Stimulated activated CD4-positive, alpha-beta T cell treated with anti-CD3 and anti-CD28 coated beads, TNF-alpha, amount 100 ng/mL, for 48 hours (primary cell): Measurements from ENCODE around the gene MT1A.
A peak's percentile ranks its signal among the peaks of the same experiment; 100 is the strongest.

ENCODE experiments used
- DNase-seq, 3 donors: peaks; one replicate each; pipeline ENCODE4 v3.0.0-alpha.2; 2020; ENCODE audit warnings: low read depth in 3 of 3

Gene MT1A

DNA sequence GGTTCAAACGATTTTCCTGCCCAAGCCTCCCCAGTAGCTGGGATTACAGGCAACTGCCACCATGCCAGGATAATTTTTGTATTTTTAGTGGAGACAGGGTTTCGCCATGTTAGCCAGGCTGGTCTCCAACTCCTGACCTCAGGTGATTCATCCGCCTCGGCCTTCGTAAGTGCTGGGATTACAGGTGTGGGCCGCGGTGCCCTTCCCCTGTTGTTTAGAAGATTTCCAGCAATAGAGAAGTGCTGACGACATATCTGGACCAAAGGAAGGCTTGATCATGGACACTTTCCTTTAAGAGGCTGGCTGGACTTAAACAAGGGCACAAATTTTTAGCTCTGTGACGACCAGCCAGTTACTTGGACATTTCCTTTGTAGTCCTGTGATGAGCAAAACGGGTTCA lies 7.3 kb upstream of the MT1A start:
- DNase-seq = no peak

DNA sequence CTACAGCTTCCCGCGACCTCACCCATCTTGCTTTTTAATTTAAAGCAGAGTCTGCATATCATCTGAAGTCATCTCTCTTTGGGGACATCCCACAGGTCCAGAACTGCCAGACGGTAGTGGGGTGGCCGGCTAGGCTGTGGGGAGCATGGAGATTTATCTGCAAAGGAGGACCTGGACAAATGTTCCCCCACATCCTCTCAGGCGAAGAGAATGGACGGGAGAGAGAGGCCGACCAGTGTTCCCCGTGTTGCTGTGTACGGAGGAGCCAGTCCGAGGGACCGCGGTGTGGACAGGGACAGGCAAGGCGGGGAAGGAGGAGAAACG lies 6.7 kb upstream of the MT1A start:
- DNase-seq = no peak

- DNase-seq = no peak
These were observed 6.2 kb upstream of the MT1A start, which contains the start of gene MT1M for GRCh38 chr16:56632156-56632847. TSS of gene MT1M (plus strand) at chr16:56632659. CDS start at chr16:56632732, 73 bp downstream.

DNA sequence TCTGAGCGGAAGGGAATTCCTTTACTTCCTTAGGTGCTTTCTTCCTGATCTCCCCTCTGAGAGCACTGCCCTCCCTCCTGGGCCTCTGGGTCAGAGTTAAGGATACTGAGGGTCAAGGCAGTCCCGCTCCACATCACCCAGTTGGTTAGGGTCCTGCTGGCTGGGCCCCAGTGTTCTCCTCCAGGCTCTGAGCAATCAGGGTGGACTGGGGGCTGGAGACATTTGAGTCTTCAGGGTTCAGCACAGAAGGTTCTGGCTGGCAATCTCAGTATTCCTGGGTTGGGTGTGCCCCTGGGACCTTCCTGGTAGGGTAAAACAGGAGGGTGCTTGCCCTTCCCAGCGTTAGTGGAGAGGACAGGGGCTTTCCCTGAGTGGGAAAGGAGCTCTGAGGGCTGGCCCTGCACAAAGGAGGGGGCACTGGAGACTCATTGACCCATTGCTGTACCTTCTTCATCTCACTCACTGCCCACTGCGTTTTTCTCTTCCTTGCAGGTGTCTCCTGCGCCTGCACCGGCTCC lies 5.6 kb upstream of the MT1A start:
- no peak for DNase-seq

GRCh38 chr16:56633535-56633934 lies 4.9 kb upstream of the MT1A start:
- DNase-seq = no peak

DNA sequence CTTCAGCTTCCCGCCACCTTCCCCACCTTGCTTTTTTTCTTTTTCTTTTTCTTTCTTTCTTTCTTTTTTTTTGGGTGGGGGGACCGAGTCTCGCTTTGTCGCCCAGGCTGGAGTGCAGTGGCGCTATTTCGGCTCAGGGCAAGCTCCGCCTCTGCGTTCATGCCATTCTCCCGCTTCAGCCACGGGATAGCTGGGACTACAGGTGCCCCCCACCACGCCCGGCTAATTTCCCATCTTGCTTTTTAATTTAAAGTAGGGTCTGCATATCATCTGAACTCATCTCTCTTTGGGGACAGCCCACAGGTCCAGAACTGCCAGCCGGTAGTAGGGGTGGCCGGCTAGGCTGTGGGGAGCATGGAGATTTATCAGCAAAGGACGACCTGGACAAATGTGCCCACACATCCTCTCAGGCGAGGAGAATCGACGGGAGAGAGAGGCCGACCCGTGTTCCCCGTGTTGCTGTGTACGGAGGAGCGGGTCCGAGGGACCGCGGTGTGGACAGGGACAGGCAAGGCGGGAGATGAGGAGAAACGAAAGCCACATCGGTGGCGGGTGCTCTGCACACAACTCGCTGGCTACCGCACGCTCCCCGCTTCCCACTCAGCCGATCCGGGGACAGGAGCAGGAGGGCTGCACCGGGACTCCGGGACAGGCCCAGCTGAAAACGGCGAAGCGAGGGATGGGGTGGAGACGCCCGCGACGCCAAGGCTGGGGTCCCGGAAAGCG lies 3.6 kb upstream of the MT1A start:
- DNase-seq = no peak

GRCh38 chr16:56635441-56635967 lies 3.0 kb upstream of the MT1A start:
- DNase-seq = no peak

DNA sequence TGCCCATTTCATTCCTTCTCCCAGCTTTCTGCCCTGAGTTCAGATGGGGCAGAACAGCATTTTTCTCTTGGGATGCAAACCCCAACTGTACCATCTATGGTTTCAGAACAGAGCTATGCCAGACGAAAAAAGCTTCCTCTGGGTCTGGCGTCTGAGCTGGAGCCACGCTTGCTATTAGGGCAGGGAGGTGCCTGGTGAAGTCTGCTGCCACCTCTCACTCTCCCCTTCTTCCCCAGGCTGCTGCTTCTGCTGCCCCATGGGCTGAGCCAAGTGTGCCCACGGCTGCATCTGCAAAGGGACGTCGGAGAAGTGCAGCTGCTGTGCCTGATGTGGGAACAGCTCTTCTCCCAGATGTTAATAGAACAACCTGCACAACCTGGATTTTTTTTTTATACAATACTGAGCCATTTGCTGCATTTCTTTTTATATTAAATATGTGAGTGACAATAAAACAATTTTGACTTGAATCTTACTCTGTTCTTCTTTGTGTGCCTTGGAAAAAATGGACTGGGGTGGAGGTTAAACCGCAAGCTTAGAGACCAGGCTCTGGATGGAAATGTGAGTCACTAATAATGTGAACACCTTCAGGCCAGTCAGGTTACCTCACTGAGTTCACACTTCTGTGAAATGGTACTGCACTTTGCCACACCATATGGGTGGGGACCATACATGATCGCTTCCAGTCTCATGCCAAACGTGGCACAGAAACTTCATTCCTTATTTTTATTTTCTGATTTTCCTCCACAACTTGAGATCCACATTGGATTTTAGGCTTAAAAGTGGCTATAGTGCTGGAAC lies 1.7 kb upstream of the MT1A start:
- no peak for DNase-seq

DNA sequence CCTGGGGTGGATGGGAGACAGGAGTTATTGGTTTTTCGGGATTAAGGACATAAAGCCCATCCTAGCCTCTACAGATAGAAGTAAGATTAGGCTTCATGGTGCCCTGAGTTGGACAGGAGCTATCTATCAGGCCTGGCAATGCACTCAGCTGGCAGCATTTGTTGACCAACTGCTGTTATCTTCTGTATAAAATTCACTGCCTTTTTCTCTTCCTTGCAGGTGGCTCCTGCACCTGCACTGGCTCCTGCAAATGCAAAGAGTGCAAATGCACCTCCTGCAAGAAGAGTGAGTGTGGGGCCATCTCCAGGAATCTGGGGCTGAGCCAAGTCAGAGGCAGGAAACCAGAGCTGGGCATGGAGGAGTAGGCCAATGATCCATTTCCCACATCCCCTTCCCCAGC lies 579 bp downstream of the MT1A start:
- no peak for DNase-seq

- no peak for DNase-seq
These were observed 1.6 kb downstream of the MT1A start for GRCh38 chr16:56640076-56640475.

DNA sequence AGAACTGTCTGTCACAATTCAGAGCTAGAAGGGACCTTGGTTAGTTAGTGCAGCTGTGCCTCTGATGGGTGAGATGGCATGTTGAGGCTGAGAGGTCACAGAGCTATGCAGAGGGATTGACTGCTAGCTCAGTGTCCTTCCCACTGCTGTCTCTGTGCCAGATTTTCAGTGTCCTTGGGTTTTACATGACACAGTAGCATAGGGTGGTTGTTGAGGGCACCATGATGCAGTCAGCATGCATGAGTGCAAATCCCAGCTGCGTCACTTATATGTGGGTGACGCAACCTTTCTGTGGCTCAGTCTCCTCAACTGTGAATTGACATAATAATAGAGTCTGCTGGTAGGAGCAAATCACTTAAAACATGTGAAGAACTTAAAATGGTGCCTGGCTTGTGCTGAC lies 2.7 kb downstream of the MT1A start:
- no peak for DNase-seq

GRCh38 chr16:56643080-56643778 lies 4.8 kb downstream of the MT1A start:
- peak; percentile 59 to 72 (median 70) for DNase-seq

- DNase-seq = no peak
These were observed 5.4 kb downstream of the MT1A start for GRCh38 chr16:56643833-56644232.

DNA sequence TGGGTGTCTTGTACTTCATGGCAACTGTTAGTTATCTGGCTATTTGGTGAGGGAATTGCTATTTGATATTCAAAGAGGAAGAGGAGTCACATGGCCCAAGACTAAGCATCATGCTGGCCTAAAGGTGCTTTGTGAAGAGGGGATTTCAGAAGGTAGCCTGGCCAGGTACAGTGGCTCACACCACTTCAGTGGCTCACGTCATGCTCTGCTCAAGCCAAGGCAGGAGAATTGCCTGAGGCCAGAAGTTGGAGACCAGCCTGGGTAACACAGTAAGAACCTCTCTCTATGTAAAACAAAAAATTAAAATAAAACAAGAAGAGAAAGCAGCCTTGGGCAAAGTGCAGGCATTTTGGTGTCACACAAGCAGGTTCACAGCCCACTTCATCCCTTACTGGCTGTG lies 6.8 kb downstream of the MT1A start:
- no peak for DNase-seq

- DNase-seq = no peak
These were observed 7.4 kb downstream of the MT1A start for GRCh38 chr16:56645838-56646237.

DNA sequence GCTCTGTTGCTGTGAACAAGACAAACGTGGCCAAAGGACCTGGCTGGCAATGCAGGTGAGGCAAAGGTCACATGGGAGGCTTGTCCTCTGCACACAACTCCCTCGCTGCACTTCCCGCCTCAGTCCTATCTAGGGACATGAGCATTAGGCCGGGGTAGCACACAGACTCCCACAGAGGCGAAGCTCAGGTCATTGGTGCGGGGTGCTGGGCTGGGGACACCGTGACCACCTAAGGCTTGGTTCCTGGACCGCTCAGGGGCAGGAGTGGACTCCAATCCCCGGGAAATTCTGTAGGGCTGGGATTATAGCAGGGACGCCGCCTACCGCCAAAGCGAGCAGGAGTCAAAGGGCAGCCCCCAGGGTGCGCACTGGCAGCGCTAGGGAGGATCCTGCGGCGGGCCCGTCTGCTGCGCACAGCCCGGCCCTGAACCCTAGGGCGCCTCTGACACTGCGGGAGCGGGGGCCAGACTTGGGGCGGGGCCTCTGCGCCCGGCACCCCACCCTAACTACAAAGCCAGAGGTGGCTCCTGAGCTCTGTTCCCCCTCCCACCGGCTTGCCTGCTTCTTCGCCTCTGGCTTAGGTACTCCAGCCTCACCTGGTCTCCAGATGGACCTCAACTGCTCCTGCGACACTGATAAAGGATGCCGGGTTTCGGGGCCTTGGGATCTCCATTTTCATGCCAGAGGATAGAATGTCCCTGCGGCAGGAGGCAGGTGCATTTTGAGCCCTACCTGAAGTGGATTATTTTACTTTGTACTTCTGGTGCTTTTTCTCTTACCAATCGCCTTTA lies 9.4 kb downstream of the MT1A start:
- no peak for DNase-seq

DNA sequence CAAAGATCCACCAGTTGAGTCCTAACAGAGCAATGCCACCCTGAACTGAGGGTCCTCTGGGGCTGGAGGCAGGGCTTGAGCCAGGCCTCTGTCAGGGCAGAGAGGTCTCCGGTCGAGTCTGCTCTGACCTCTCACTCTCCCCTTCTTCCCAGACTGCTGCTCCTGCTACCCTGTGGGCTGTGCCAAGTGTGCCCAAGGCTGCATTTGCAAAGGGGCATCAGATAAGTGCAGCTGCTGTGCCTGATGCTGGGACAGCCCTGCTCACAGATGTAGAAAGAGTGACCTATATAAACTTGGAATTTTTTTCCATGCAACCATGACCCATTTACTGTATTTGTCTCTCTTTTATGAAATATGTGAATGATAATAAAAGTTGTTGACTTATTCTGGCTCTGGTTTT lies 10.8 kb downstream of the MT1A start:
- no peak for DNase-seq

DNA sequence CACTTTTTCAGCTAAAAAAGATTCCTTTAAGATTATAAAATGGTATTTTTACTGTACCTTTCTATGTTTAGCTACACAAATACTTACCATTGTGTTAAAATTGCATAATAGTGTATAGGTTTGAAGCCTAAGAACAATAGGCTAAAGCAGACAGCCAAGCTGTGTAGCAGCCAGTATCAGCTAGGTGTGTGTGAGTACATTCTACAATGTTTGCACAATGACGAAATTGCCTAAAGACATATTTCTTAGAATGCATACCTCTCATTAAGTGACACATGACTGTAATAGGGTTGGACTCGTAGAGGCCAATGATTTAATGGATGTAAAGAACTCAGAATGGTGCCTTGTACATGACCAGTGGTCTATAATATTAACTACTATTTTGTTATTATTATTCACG lies 11.4 kb downstream of the MT1A start:
- DNase-seq = no peak

DNA sequence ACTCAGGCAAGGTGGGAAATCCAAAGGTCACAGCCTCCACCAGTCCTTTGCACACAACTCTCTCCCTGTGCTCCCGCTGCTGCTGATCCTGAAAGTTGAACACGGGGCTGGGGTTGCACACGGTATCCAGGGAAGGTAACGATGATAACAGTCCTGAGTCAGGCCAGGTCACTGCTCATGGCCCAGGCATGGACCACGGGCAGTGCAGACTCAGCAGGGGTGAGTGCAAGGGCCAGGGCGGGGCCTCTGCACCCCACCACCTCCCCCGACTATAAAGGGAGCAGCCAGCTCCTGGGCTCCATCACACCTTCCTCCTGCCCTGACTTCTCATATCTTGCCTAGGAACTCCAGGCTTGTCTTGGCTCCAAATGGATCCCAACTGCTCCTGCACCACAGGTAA lies 13.1 kb downstream of the MT1A start, which contains the start of gene MT1B:
Gene MT1B, plus strand, starts transcription at position 301 of the 400 bp plus-strand sequence. Its CDS starts 68 bp downstream, at position 369.
- DNase-seq = no peak

DNA sequence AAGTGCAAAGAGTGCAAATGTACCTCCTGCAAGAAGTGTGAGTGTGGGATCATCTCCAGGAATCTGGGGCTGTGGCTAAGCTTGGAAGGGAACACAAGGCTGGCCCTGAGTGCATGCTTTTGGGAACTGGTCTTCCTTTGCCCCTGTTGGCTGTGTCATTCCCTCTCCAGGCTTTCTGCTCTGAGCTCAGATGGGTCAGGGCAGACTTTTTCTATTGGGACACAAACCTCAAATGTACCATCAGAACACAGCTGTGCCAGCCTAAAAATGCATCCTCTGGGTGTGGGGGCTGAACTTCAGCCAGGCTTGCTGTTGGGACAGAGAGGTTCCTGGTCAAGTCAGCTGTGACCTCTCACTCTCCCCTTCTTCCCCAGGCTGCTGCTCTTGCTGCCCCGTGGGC lies 14.1 kb downstream of the MT1A start:
- DNase-seq = no peak

- DNase-seq = no peak
These were observed 14.8 kb downstream of the MT1A start for GRCh38 chr16:56653218-56653617.
